Adrenal gland (tissue), 12 donors: Measurements from ENCODE around the gene L3MBTL2. TPM values are rescaled to one million over a fixed set of nuclear protein-coding genes. Genes with fewer than 3 reads are reported as not detected.

ENCODE experiments used
- DNase-seq, 7 donors: peaks; one replicate each; pipeline ENCODE4 v3.0.0-alpha.2; 2019 to 2020
- H3K27ac ChIP-seq, 5 donors: fragments of 200-600 bp; sonication (generic) in 4 of 5; 1 replicate in 3 of 5; 2 replicates in 2 of 5; pipeline versions ENCODE4 v1.5.1 to v1.8.0; 2016 to 2020; ENCODE audit warnings: mild to moderate bottlenecking in 1 of 5
- H3K27me3 ChIP-seq: fragments of 200-600 bp; 2 replicates; pipeline ENCODE4 v1.8.0; 2021
- H3K36me3 ChIP-seq, 2 donors: fragments of 200-600 bp; replicated peaks in 1 of 2; 1 replicate in 1 of 2; 2 replicates in 1 of 2; pipeline versions ENCODE4 v1.5.1 to v1.8.0; 2018 to 2022
- H3K4me1 ChIP-seq, 2 donors: fragments of 200-600 bp; replicated peaks in 1 of 2; 1 replicate in 1 of 2; 2 replicates in 1 of 2; pipeline versions ENCODE4 v1.5.1 to v1.8.0; 2018 to 2021
- H3K4me3 ChIP-seq, 4 donors: fragments of 200-600 bp; sonication (generic) in 3 of 4; one replicate each; pipeline ENCODE4 v1.5.1; 2016 to 2018
- H3K9me3 ChIP-seq, 3 donors: fragments of 200-600 bp; sonication (generic) in 1 of 3; replicated peaks in 1 of 3; 1 replicate in 2 of 3; 2 replicates in 1 of 3; pipeline versions ENCODE4 v1.5.1 to v1.8.0; 2016 to 2021
- CTCF ChIP-seq, 6 experiments: fragments of 450-650 bp in 4 of 6; fragments of 200-600 bp in 2 of 6; sonication (generic) in 1 of 6; IDR thresholded peaks; 1 replicate in 5 of 6; 2 replicates in 1 of 6; pipeline versions ENCODE4 v1.5.1 to v1.8.0; 2016 to 2021; ENCODE audit warnings: antibody characterized with exemption in 6 of 6, mild to moderate bottlenecking in 2 of 6, moderate library complexity in 1 of 6
- POLR2A ChIP-seq, 2 donors: fragments of 450-650 bp; IDR thresholded peaks; one replicate each; pipeline ENCODE4 v1.6.1; 2017; ENCODE audit warnings: antibody characterized with exemption in 2 of 2, mild to moderate bottlenecking in 2 of 2, moderate library complexity in 1 of 2
- WGBS, 4 donors: extraction: QIAGEN DNeasy Blood & Tissue Kit in 2 of 4; methylation state at CpG; one replicate each; pipeline versions ENCODE4 v1.1.5 to v1.1.7; 2013 to 2017; 5-methylcytosine and 5-hydroxymethylcytosine counted together
- intact Hi-C, 2 donors: fragments of 100-400 bp; cut with DNase I; formaldehyde crosslinking; loops; one replicate each; pipeline versions ENCODE4 v1.14.1 to v1.15.0; 2022 to 2023
- polyA plus RNA-seq, 3 donors: library from polyadenylated mRNA; stranded (reverse); fragments of 200-250 nt in 2 of 3; fragments of 350-450 nt in 1 of 3; fragmentation: Illumina TruSeq in 1 of 3; extraction: RNeasy Lipid Tissue Mini Kit (QIAGEN cat#74804) in 1 of 3; gene quantifications; one replicate each; pipeline ENCODE4 v1.2.3, GENCODE V29; 2013 to 2014
- total RNA-seq, 9 donors: library from RNA; depleted of rRNA in 4 of 9; stranded (reverse); fragments of >200 nt in 4 of 9; fragments of 120-200 nt in 1 of 9; fragmentation: NEBNext Ultra II Directional in 1 of 9; extraction: Animal tissue kit (Norgen Biotek cat#: 25700) in 1 of 9; gene quantifications; one replicate each; pipeline versions ENCODE4 v1.1.0 to v1.2.4, GENCODE V29; 2013 to 2023
- donor health status: healthy with polysubstance abuse.
- donor health status: Bipolar disorder and iron deficiency.
- donor health status: DM: yes; HTN: yes; CAD: no.
- donor health status: DM: no; HTN: no; CAD: no.
- donor health status: DM: no; HTN: no; CAD: no.
- donor health status: DM: yes; HTN: yes; CAD: no.

The L3MBTL2 gene
- total and polyA plus RNA-seq, 12 donors: 16.1 to 31.9 (median 22.9) TPM

- intact Hi-C loops: no loop called here
- H3K36me3 ChIP-seq: peaks cover 0 to 7% of the 10 kb centered on the region in 2 donors
- peak overlapping the region in 1 of 5 donors; percentile 24 for H3K27ac ChIP-seq
- TF ChIP-seq POLR2A (IDR thresholded peaks at IDR 0.05): no peak
- TF ChIP-seq CTCF (IDR thresholded peaks at IDR 0.05): no peak
- H3K4me3 ChIP-seq: no peak overlapping the region
- H3K9me3 ChIP-seq: no peaks in the 10 kb centered on the region
- WGBS, 4 donors: 88 to 97% (median 93%) methylated on average over 5 to 7 of the region's 7 CpGs
- H3K4me1 ChIP-seq: peaks cover 2 to 12% of the 10 kb centered on the region in 2 donors
- H3K27me3 ChIP-seq: no peaks in the 10 kb centered on the region
- no peak for DNase-seq
Observed at GRCh38 chr22:41241133-41241676, 36.1 kb downstream of the L3MBTL2 start.

- intact Hi-C loops: no loop called here
- H3K36me3 ChIP-seq: peaks cover 0 to 17% of the 10 kb centered on the region in 2 donors
- 82 to 88% (median 85%) methylated on average over 17 to 18 of the region's 18 CpGs for WGBS, 4 donors
- no peak overlapping the region for H3K27ac ChIP-seq
- no peak for TF ChIP-seq CTCF (IDR thresholded peaks at IDR 0.05)
- no peak for TF ChIP-seq POLR2A (IDR thresholded peaks at IDR 0.05)
- DNase-seq: no peak
- H3K4me3 ChIP-seq: no peak overlapping the region
- H3K27me3 ChIP-seq: no peaks in the 10 kb centered on the region
- H3K4me1 ChIP-seq: peaks cover 0 to 4% of the 10 kb centered on the region in 2 donors
- H3K9me3 ChIP-seq: no peaks in the 10 kb centered on the region
Observed at GRCh38 chr22:41242396-41243117, 37.4 kb downstream of the L3MBTL2 start.

- TF ChIP-seq CTCF (IDR thresholded peaks at IDR 0.05) (no peak), POLR2A (IDR thresholded peaks at IDR 0.05) (no peak)
- no peaks in the 10 kb centered on the region for H3K9me3 ChIP-seq
- H3K4me3 ChIP-seq: no peak overlapping the region
- no peak for DNase-seq
- H3K4me1 ChIP-seq: peaks cover 0 to 4% of the 10 kb centered on the region in 2 donors
- no peak overlapping the region for H3K27ac ChIP-seq
- WGBS, 4 donors: 92 to 99% (median 95%) methylated on average over 6 of the region's 6 CpGs
- intact Hi-C loops: no loop called here
- no peaks in the 10 kb centered on the region for H3K27me3 ChIP-seq
- H3K36me3 ChIP-seq: peaks cover 0 to 24% of the 10 kb centered on the region in 2 donors
Observed at GRCh38 chr22:41243361-41243760, 38.2 kb downstream of the L3MBTL2 start.

GRCh38 chr22:41245917-41246499, 40.9 kb downstream of the L3MBTL2 start:
- TF ChIP-seq CTCF (IDR thresholded peaks at IDR 0.05): no peak
- no peak for TF ChIP-seq POLR2A (IDR thresholded peaks at IDR 0.05)
- Histone ChIP-seq H3K27ac (no peak overlapping the region), H3K36me3 (peaks cover 0 to 50% of the 10 kb centered on the region in 2 donors), H3K4me3 (no peak overlapping the region), H3K27me3 (no peaks in the 10 kb centered on the region), H3K9me3 (no peaks in the 10 kb centered on the region), H3K4me1 (peaks cover 0 to 12% of the 10 kb centered on the region in 2 donors)
- intact Hi-C loops: no loop called here
- DNase-seq: no peak
- WGBS, 4 donors: 87 to 89% (median 88%) methylated on average over 3 to 21 of the region's 21 CpGs
